NCI-H1694 (cell line): ENCODE results near the gene ZNF845.
"Not testable (repeated sequence)": the region's sequence is repeated elsewhere in the genome, so short reads cannot be mapped to it uniquely, and the experiment has no call there.

Experiments used
- DNase-seq: peaks from one replicate; lab custom pipeline; 2025; lab: John Stamatoyannopoulos, UW

Gene ZNF845

GRCh38 chr19:53381376-53381775 is 47.8 kb downstream of the ZNF845 start:
- DNase-seq = no peak

DNA sequence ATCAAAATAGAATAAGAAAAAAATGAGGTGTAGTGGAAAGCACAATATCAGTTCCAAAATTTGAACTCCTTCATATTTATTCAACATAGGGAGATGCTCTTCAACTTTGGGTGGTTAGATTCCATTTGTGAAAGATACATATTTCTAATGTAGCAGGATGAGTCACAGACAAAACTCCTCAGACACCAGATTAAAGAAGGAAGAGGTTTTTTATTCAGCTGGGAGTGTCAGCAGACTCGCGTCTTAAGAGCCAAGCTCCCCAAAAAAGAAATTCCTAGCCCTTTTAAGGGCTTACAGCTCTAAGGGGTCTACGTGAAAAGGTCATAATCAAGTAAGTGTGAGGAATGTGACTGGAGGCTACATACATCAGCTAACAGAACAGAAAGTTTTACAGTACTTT is 54.6 kb downstream of the ZNF845 start:
- no peak for DNase-seq

DNA sequence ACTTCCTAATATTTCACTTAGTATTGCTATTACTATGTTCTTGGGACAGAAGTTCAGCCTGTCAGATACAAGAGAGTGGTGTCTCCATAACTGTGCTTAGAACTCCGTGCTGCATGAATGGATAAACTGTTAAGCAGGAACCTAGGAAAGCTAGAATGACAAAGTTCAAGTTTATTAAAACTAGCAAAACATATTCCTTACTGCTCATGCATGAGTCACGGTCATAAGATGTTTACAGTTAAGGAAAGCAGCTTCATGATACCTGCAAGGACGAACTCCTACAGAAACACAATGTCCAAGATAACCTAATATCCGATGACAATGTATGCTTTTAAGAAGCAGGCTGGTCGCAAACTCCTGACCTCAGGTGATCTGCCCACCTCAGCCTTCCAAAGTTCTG is 55.4 kb downstream of the ZNF845 start:
- no peak for DNase-seq

DNA sequence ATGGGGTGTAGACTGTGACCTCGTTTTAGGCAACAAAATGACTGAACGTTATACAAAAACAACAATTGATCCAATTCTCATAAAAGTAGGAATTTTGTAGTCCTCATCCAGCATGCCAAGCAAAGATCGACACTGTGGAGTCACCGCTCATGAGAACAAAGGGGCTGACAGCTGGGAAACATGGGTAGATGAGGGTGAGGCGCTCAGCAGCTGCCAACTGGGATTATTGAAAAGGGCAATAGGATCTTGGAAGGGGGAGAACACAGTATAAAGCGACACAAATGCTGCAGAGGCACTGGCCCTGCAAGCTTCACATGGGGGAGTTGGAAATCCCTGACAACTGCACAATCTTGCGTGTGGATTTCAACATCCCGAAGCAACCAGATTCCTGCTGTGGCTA is 56.0 kb downstream of the ZNF845 start:
- no peak for DNase-seq

- no peak for DNase-seq
Measured at GRCh38 chr19:53389978-53390377, 56.4 kb downstream of the ZNF845 start.

- no peak for DNase-seq
Measured at GRCh38 chr19:53394522-53394973, 61.0 kb downstream of the ZNF845 start.

- DNase-seq = peak; percentile 82
Measured at GRCh38 chr19:53394974-53395839, 61.7 kb downstream of the ZNF845 start, which contains the start of gene ZNF765. Gene ZNF765, plus strand, starts transcription at chr19:53395149. Its CDS starts 2,867 bp downstream, at chr19:53398016.

DNA sequence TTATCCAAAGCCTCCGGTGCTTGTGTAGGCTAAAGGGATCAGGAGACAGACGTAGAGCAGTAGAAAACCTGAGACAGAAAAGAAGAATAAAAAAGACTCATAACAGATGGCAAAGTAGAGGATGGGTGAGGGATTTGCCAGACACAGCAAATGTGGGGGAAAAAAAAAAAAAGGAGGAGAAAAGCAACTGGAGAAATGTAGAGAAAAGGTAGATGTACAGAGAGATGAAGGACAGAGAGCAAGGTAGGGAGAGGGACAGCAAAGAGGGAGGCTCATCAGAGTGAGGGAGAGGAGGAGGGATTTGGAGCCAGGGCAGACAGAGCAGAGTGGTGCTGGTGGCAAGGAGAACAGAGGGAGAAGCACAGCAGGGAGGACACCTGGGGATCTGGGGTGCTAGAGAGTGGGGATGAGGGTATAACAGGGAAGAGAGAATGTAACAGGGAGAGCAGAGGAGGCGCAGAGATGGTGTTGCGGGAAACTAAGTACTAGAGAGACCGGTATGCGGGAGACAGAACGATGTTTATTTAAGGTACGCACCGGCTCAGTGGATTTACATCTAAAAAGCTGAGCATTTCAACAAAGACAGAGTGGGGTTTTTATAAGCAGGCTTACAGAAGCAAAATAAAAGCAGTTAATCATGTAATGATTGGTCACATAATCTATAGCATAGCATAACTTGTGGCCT is 62.4 kb downstream of the ZNF845 start:
- DNase-seq = not testable (repeated sequence)

DNA sequence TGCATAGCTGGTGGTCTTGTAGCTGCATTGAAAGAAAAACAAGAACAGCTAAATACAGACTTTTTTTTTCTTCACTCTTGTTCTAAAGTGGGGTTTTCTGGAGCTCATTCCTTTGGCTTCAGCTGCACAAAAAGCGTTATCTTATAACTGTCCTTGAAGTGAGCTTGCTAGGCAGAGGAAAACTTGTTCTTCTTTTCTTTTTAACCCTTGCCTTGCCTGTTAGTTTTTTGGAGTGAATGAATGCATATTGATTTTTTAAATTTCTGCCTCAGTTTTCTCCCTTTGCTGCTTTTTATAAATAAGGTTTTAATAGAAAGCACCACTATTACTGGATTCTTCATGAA is 62.9 kb downstream of the ZNF845 start:
- DNase-seq = no peak

- not testable (repeated sequence) for DNase-seq
Measured at GRCh38 chr19:53397918-53398317, 64.4 kb downstream of the ZNF845 start.
